ENCODE results near the gene ADCY10.

Gene ADCY10

DNA sequence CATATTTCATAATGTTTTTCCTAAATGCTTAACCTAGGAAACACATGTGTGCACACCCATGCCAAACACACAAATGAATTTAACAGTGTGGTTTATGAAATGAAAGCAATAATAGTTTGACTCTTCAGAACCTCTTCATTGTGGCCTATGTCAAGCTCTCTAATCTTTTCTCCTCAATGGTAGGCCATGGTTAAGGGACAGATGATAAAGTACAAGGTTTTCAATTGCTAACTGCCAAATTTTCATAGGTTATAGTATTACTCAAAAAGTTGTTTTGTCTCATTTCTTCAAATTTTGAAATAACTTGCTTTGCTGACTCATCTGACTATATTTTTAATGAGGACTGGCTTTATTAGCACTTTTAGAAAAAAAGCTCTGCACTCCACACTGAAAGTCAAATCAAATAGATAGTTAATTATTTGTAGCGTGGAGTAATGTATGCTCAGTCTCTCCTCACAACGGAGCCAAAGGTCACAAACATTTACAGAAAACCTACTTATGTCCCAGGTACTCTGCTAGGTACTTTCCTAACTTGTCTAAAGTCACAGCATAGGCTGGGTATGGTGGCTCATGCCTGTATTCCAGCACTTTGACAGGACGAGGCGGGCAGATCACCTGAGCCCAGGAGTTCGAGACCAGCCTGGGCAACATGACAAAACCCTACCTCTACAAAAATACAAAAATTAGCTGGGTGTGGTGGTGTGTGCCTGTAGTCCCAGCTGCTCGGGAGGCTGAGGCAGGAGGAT, 3.0 kb upstream of the ADCY10 start:
- Histone ChIP-seq H3K79me2 (ENCODE audit: control insufficient read depth, insufficient read depth, low read length) (no peaks in the 10 kb centered on the region), H4K8ac (ENCODE audit: low read depth, low read length) (no peak overlapping the region), H3K4me3 (ENCODE audit: low read length) (no peak overlapping the region), H4K5ac (ENCODE audit: low read length) (no peak overlapping the region), H3K27me3 (ENCODE audit: insufficient read depth, low read length, poor library complexity) (no peaks in the 10 kb centered on the region), H3K27ac (ENCODE audit: low read depth, low read length) (no peak overlapping the region), H2BK120ac (ENCODE audit: low read depth, low read length) (no peak overlapping the region), H3K18ac (ENCODE audit: low read length) (no peak overlapping the region), H3K56ac (ENCODE audit: low read length) (no peak overlapping the region), H3K4me2 (ENCODE audit: low read length) (no peak overlapping the region), H3K9ac (ENCODE audit: low read length) (no peak overlapping the region), H3K79me1 (ENCODE audit: low read length) (no peaks in the 10 kb centered on the region), H2BK15ac (replicated peaks; ENCODE audit: low read depth) (no peak overlapping the region), H2AK5ac (ENCODE audit: low read length) (no peak overlapping the region), H3K23ac (ENCODE audit: low read length) (no peak overlapping the region), H3K36me3 (ENCODE audit: control insufficient read depth, insufficient read depth, low read length) (no peaks in the 10 kb centered on the region), H3K4me1 (ENCODE audit: control insufficient read depth, low read depth, low read length) (no peaks in the 10 kb centered on the region), H2BK5ac (ENCODE audit: low read length) (no peak overlapping the region), H3K4ac (ENCODE audit: low read depth, low read length) (no peak overlapping the region)
- DNase-seq, result no peak
- no CpG with 5 or more reads among the region's 6 CpGs for WGBS (ENCODE audit: extremely low coverage, insufficient coverage, low lambda C conversion rate)

DNA sequence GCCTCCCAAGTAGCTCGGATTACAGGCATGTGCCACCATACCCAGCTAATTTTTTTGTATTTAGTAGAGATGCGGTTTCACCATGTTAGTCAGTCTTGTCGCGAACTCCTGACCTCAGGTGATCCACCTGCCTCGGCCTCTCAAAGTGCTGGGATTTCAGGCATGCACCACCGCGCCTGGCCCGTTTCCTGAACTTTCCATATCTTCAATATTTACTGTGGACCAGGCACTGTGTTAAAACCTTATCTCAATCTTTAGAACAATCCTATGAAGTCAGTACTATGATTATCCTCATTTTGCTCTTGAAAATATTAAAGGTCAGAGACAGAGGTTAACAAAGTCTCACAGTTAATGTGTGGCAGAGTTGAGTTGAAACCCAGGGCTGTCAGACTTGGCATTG, 1.6 kb upstream of the ADCY10 start:
- Histone ChIP-seq H3K4me1 (ENCODE audit: control insufficient read depth, low read depth, low read length) (no peaks in the 10 kb centered on the region), H3K4ac (ENCODE audit: low read depth, low read length) (no peak overlapping the region), H3K9ac (ENCODE audit: low read length) (no peak overlapping the region), H3K23ac (ENCODE audit: low read length) (no peak overlapping the region), H3K79me2 (ENCODE audit: control insufficient read depth, insufficient read depth, low read length) (no peaks in the 10 kb centered on the region), H2BK5ac (ENCODE audit: low read length) (no peak overlapping the region), H3K79me1 (ENCODE audit: low read length) (no peaks in the 10 kb centered on the region), H3K4me2 (ENCODE audit: low read length) (no peak overlapping the region), H3K27ac (ENCODE audit: low read depth, low read length) (no peak overlapping the region), H2BK120ac (ENCODE audit: low read depth, low read length) (no peak overlapping the region), H3K56ac (ENCODE audit: low read length) (no peak overlapping the region), H2AK5ac (ENCODE audit: low read length) (no peak overlapping the region), H2BK15ac (replicated peaks; ENCODE audit: low read depth) (no peak overlapping the region), H3K36me3 (ENCODE audit: control insufficient read depth, insufficient read depth, low read length) (no peaks in the 10 kb centered on the region), H3K4me3 (ENCODE audit: low read length) (no peak overlapping the region), H3K27me3 (ENCODE audit: insufficient read depth, low read length, poor library complexity) (no peaks in the 10 kb centered on the region), H3K18ac (ENCODE audit: low read length) (no peak overlapping the region), H4K8ac (ENCODE audit: low read depth, low read length) (no peak overlapping the region), H4K5ac (ENCODE audit: low read length) (no peak overlapping the region)
- WGBS (ENCODE audit: extremely low coverage, insufficient coverage, low lambda C conversion rate), result no CpG with 5 or more reads among the region's 8 CpGs
- no peak for DNase-seq

DNA sequence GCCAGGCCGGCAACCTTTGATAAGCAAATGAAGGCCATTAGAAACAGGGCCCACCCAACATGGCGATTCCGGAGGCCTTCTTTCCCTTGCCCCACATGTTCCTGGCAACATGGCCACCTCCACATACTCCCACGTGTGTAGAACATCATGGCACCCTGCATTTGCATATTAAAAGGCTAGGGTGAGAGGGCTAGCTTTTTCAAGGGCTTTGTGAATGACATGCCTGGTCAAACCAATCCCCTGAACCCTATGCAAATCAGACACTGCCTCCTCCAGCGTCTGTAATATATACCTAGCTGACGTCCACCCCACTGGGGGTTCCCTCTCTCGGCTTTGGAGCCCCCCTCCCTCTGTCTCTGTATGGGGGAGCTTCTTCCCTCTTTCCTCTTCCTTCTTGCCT, 1.6 kb downstream of the ADCY10 start:
- H2AK5ac ChIP-seq (ENCODE audit: low read length), result no peak overlapping the region
- no peak overlapping the region for H3K18ac ChIP-seq (ENCODE audit: low read length)
- H2BK5ac ChIP-seq (ENCODE audit: low read length), result no peak overlapping the region
- WGBS (ENCODE audit: extremely low coverage, insufficient coverage, low lambda C conversion rate), result no CpG with 5 or more reads among the region's 7 CpGs
- H3K79me2 ChIP-seq (ENCODE audit: control insufficient read depth, insufficient read depth, low read length), result no peaks in the 10 kb centered on the region
- H3K4ac ChIP-seq (ENCODE audit: low read depth, low read length), result no peak overlapping the region
- no peaks in the 10 kb centered on the region for H3K36me3 ChIP-seq (ENCODE audit: control insufficient read depth, insufficient read depth, low read length)
- H3K27ac ChIP-seq (ENCODE audit: low read depth, low read length), result no peak overlapping the region
- no peaks in the 10 kb centered on the region for H3K79me1 ChIP-seq (ENCODE audit: low read length)
- H3K4me3 ChIP-seq (ENCODE audit: low read length), result no peak overlapping the region
- H3K4me2 ChIP-seq (ENCODE audit: low read length), result no peak overlapping the region
- H3K23ac ChIP-seq (ENCODE audit: low read length), result no peak overlapping the region
- no peaks in the 10 kb centered on the region for H3K4me1 ChIP-seq (ENCODE audit: control insufficient read depth, low read depth, low read length)
- no peak overlapping the region for H4K8ac ChIP-seq (ENCODE audit: low read depth, low read length)
- no peak overlapping the region for H3K56ac ChIP-seq (ENCODE audit: low read length)
- no peak for DNase-seq
- no peak overlapping the region for H3K9ac ChIP-seq (ENCODE audit: low read length)
- H2BK15ac ChIP-seq (replicated peaks; ENCODE audit: low read depth), result no peak overlapping the region
- no peak overlapping the region for H4K5ac ChIP-seq (ENCODE audit: low read length)
- no peaks in the 10 kb centered on the region for H3K27me3 ChIP-seq (ENCODE audit: insufficient read depth, low read length, poor library complexity)
- H2BK120ac ChIP-seq (ENCODE audit: low read depth, low read length), result no peak overlapping the region

GRCh38 chr1:167911413-167911812, 2.5 kb downstream of the ADCY10 start:
- no peak overlapping the region for H4K8ac ChIP-seq (ENCODE audit: low read depth, low read length)
- H3K18ac ChIP-seq (ENCODE audit: low read length), result no peak overlapping the region
- no peaks in the 10 kb centered on the region for H3K79me1 ChIP-seq (ENCODE audit: low read length)
- H3K36me3 ChIP-seq (ENCODE audit: control insufficient read depth, insufficient read depth, low read length), result no peaks in the 10 kb centered on the region
- H4K5ac ChIP-seq (ENCODE audit: low read length), result no peak overlapping the region
- H3K4ac ChIP-seq (ENCODE audit: low read depth, low read length), result no peak overlapping the region
- no peak overlapping the region for H3K9ac ChIP-seq (ENCODE audit: low read length)
- no peak overlapping the region for H3K4me3 ChIP-seq (ENCODE audit: low read length)
- DNase-seq, result no peak
- no peak overlapping the region for H2BK15ac ChIP-seq (replicated peaks; ENCODE audit: low read depth)
- no peak overlapping the region for H3K27ac ChIP-seq (ENCODE audit: low read depth, low read length)
- H3K27me3 ChIP-seq (ENCODE audit: insufficient read depth, low read length, poor library complexity), result no peaks in the 10 kb centered on the region
- H2BK120ac ChIP-seq (ENCODE audit: low read depth, low read length), result no peak overlapping the region
- no peak overlapping the region for H3K4me2 ChIP-seq (ENCODE audit: low read length)
- no peaks in the 10 kb centered on the region for H3K79me2 ChIP-seq (ENCODE audit: control insufficient read depth, insufficient read depth, low read length)
- H3K56ac ChIP-seq (ENCODE audit: low read length), result no peak overlapping the region
- WGBS (ENCODE audit: extremely low coverage, insufficient coverage, low lambda C conversion rate), result 100% methylated on average over 1 of the region's 8 CpGs
- H2BK5ac ChIP-seq (ENCODE audit: low read length), result no peak overlapping the region
- no peak overlapping the region for H3K23ac ChIP-seq (ENCODE audit: low read length)
- H3K4me1 ChIP-seq (ENCODE audit: control insufficient read depth, low read depth, low read length), result no peaks in the 10 kb centered on the region
- H2AK5ac ChIP-seq (ENCODE audit: low read length), result no peak overlapping the region

DNA sequence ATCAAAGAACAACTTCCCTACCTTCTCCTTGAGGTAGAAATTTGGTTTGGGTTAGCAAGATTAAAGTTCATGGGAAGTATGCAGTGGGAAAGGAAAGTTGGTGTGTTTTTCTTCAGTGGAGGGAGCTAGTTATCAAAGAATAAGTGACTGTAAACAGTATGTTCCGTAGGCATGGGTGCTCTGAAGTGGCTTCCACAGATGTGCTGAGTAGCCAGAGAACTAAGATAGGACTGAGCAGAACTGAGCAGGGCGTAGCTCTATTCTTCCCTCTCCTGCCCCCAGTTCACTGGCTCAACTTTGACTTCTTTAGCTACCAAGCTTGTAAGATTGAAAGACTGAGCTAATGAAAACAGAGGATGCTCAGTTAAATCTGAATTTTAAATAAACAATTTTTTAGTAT, 3.4 kb downstream of the ADCY10 start:
- H3K9ac ChIP-seq (ENCODE audit: low read length), result no peak overlapping the region

GRCh38 chr1:167909691-167910180, 4.2 kb downstream of the ADCY10 start:
- no peak for DNase-seq
- no peak overlapping the region for H3K27ac ChIP-seq (ENCODE audit: low read depth, low read length)
- H2BK15ac ChIP-seq (replicated peaks; ENCODE audit: low read depth), result no peak overlapping the region
- H2AK5ac ChIP-seq (ENCODE audit: low read length), result no peak overlapping the region
- no peaks in the 10 kb centered on the region for H3K4me1 ChIP-seq (ENCODE audit: control insufficient read depth, low read depth, low read length)
- no peak overlapping the region for H2BK120ac ChIP-seq (ENCODE audit: low read depth, low read length)
- H3K4me3 ChIP-seq (ENCODE audit: low read length), result no peak overlapping the region
- H3K18ac ChIP-seq (ENCODE audit: low read length), result no peak overlapping the region
- no peak overlapping the region for H3K23ac ChIP-seq (ENCODE audit: low read length)
- WGBS (ENCODE audit: extremely low coverage, insufficient coverage, low lambda C conversion rate), result no CpG with 5 or more reads among the region's 6 CpGs
- no peaks in the 10 kb centered on the region for H3K27me3 ChIP-seq (ENCODE audit: insufficient read depth, low read length, poor library complexity)
- H3K4ac ChIP-seq (ENCODE audit: low read depth, low read length), result no peak overlapping the region
- no peak overlapping the region for H2BK5ac ChIP-seq (ENCODE audit: low read length)
- H3K79me1 ChIP-seq (ENCODE audit: low read length), result no peaks in the 10 kb centered on the region
- H3K9ac ChIP-seq (ENCODE audit: low read length), result no peak overlapping the region
- H4K5ac ChIP-seq (ENCODE audit: low read length), result no peak overlapping the region
- no peaks in the 10 kb centered on the region for H3K79me2 ChIP-seq (ENCODE audit: control insufficient read depth, insufficient read depth, low read length)
- H3K36me3 ChIP-seq (ENCODE audit: control insufficient read depth, insufficient read depth, low read length), result no peaks in the 10 kb centered on the region
- no peak overlapping the region for H3K56ac ChIP-seq (ENCODE audit: low read length)
- H4K8ac ChIP-seq (ENCODE audit: low read depth, low read length), result no peak overlapping the region
- H3K4me2 ChIP-seq (ENCODE audit: low read length), result no peak overlapping the region

More for the DNA sequence above, 3.4 kb downstream of the ADCY10 start:
- H3K4me1 ChIP-seq (ENCODE audit: control insufficient read depth, low read depth, low read length), result no peaks in the 10 kb centered on the region
- H3K27ac ChIP-seq (ENCODE audit: low read depth, low read length), result no peak overlapping the region
- H4K8ac ChIP-seq (ENCODE audit: low read depth, low read length), result no peak overlapping the region
- H3K36me3 ChIP-seq (ENCODE audit: control insufficient read depth, insufficient read depth, low read length), result no peaks in the 10 kb centered on the region
- DNase-seq, result no peak
- H3K18ac ChIP-seq (ENCODE audit: low read length), result no peak overlapping the region
- H3K79me1 ChIP-seq (ENCODE audit: low read length), result no peaks in the 10 kb centered on the region
- H3K27me3 ChIP-seq (ENCODE audit: insufficient read depth, low read length, poor library complexity), result no peaks in the 10 kb centered on the region
- no peak overlapping the region for H3K4me2 ChIP-seq (ENCODE audit: low read length)
- WGBS (ENCODE audit: extremely low coverage, insufficient coverage, low lambda C conversion rate), result no CpG with 5 or more reads among the region's 2 CpGs
- no peak overlapping the region for H2AK5ac ChIP-seq (ENCODE audit: low read length)
- H3K4ac ChIP-seq (ENCODE audit: low read depth, low read length), result no peak overlapping the region
- no peak overlapping the region for H3K56ac ChIP-seq (ENCODE audit: low read length)
- H2BK5ac ChIP-seq (ENCODE audit: low read length), result no peak overlapping the region
- no peaks in the 10 kb centered on the region for H3K79me2 ChIP-seq (ENCODE audit: control insufficient read depth, insufficient read depth, low read length)
- H3K4me3 ChIP-seq (ENCODE audit: low read length), result no peak overlapping the region
- H3K23ac ChIP-seq (ENCODE audit: low read length), result no peak overlapping the region
- H2BK120ac ChIP-seq (ENCODE audit: low read depth, low read length), result no peak overlapping the region
- H2BK15ac ChIP-seq (replicated peaks; ENCODE audit: low read depth), result no peak overlapping the region
- H4K5ac ChIP-seq (ENCODE audit: low read length), result no peak overlapping the region
